GM12873 (cell line): ENCODE results near the gene GNLY.

ENCODE experiments used
- CTCF ChIP-seq: IDR thresholded peaks from 2 replicates; pipeline ENCODE4 v1.5.1; 2012; ENCODE audit warnings: low read depth, mild to moderate bottlenecking, moderate library complexity, low read length, control low read depth; ENCODE audit not compliant: insufficient read depth; ENCODE audit errors: missing control alignments

The GNLY gene

GRCh38 chr2:85682378-85682777 lies 11.8 kb upstream of the GNLY start:
- no peak for TF ChIP-seq CTCF

GRCh38 chr2:85684380-85684779 lies 9.8 kb upstream of the GNLY start:
- no peak for TF ChIP-seq CTCF

GRCh38 chr2:85684806-85685205 lies 9.4 kb upstream of the GNLY start:
- TF ChIP-seq CTCF = no peak

GRCh38 chr2:85690932-85691331 lies 3.2 kb upstream of the GNLY start:
- TF ChIP-seq CTCF = no peak

- no peak for TF ChIP-seq CTCF
Measured at GRCh38 chr2:85692039-85692645, 2.0 kb upstream of the GNLY start.

- no peak for TF ChIP-seq CTCF
Measured at GRCh38 chr2:85695121-85695520, 963 bp downstream of the GNLY start.

- no peak for TF ChIP-seq CTCF
Measured at GRCh38 chr2:85695691-85696668, 1.8 kb downstream of the GNLY start.
